NT2/D1 (cell line): Measurements from ENCODE around the gene HS3ST3B1.

Experiments used
- DNase-seq: peaks from one replicate; pipeline ENCODE4 v3.0.0-alpha.2; 2011; ENCODE audit warnings: low read depth, low spot score
- H3K27me3 ChIP-seq: 2 replicates; pipeline ENCODE4 v1.6.0; 2011; ENCODE audit warnings: mild to moderate bottlenecking; ENCODE audit not compliant: insufficient read length, insufficient read depth
- H3K36me3 ChIP-seq: 2 replicates; pipeline ENCODE4 v1.6.1; 2011; ENCODE audit warnings: mild to moderate bottlenecking, low read length, mixed read lengths; ENCODE audit not compliant: insufficient read depth, insufficient read length
- H3K4me1 ChIP-seq: 2 replicates; pipeline ENCODE4 v1.5.1; 2011; ENCODE audit not compliant: insufficient read depth, insufficient read length
- H3K4me3 ChIP-seq: 2 replicates; pipeline ENCODE4 v1.5.1; 2011; ENCODE audit warnings: low read depth; ENCODE audit not compliant: insufficient read length
- H3K9ac ChIP-seq: 2 replicates; pipeline ENCODE4 v1.6.0; 2011; ENCODE audit warnings: low read depth; ENCODE audit not compliant: insufficient read length
- H3K9me3 ChIP-seq: 2 replicates; pipeline ENCODE4 v1.5.1; 2011; ENCODE audit warnings: mild to moderate bottlenecking, low read length; ENCODE audit not compliant: insufficient read depth
- SUZ12 ChIP-seq: IDR thresholded peaks from 2 replicates; pipeline ENCODE4 v1.6.1; 2011; ENCODE audit not compliant: insufficient read length, insufficient read depth; ENCODE audit errors: extremely low read depth
- YY1 ChIP-seq: IDR thresholded peaks from 2 replicates; pipeline ENCODE4 v1.6.1; 2011; ENCODE audit not compliant: insufficient read length, insufficient read depth
- ZNF274 ChIP-seq: IDR thresholded peaks from 2 replicates; pipeline ENCODE4 v1.6.1; 2011; ENCODE audit warnings: mild to moderate bottlenecking, low read depth, low read length

Gene HS3ST3B1

DNA sequence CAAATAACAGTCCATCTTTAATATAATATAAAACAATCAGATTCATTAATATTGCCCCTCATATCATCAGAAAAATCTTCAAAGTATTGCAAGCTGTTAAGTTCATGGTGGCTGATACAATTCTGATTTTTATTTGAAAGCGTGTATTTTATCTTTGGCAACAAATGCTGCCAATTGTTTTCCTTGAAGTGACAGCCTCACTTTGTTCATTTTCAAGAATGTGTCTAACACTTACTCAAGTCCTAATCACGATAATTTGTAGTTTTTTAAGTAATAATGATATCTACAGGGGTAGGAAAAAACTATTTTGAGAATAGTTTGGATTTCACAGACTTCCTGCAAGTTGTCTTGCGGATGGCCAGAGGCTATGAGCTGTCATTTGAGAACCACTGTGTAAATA is 75.8 kb downstream of the HS3ST3B1 start:
- H3K9ac ChIP-seq = no peak overlapping the region
- H3K4me3 ChIP-seq = no peak overlapping the region
- no peak for TF ChIP-seq YY1
- no peak for TF ChIP-seq SUZ12
- TF ChIP-seq ZNF274 = no peak
- H3K27me3 ChIP-seq = no peaks in the 10 kb centered on the region
- DNase-seq = no peak
- no peaks in the 10 kb centered on the region for H3K9me3 ChIP-seq
- no peaks in the 10 kb centered on the region for H3K4me1 ChIP-seq
- no peaks in the 10 kb centered on the region for H3K36me3 ChIP-seq

DNA sequence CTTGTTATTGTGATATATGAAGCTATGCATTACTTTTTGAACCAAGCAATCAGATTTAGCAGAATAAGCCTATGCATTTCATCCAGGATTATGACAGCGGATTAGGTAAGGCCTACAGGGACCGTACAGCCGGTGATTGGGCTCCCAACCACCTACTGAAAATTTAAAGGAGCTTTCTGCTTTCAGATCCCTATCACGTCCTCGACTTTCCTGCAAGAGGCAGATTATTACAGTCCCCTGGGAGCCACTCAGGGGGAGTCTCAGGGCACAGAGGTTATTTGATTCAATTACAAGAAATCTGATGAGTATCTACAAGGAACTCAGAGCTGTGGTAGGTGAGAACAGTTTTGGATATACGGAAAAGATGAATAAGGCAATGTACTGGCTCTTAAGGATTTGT is 80.7 kb downstream of the HS3ST3B1 start:
- Histone ChIP-seq H3K4me1 (no peaks in the 10 kb centered on the region), H3K9me3 (no peaks in the 10 kb centered on the region), H3K9ac (no peak overlapping the region), H3K36me3 (no peaks in the 10 kb centered on the region), H3K27me3 (no peaks in the 10 kb centered on the region), H3K4me3 (no peak overlapping the region)
- no peak for DNase-seq
- TF ChIP-seq YY1 (no peak), ZNF274 (no peak), SUZ12 (no peak)

DNA sequence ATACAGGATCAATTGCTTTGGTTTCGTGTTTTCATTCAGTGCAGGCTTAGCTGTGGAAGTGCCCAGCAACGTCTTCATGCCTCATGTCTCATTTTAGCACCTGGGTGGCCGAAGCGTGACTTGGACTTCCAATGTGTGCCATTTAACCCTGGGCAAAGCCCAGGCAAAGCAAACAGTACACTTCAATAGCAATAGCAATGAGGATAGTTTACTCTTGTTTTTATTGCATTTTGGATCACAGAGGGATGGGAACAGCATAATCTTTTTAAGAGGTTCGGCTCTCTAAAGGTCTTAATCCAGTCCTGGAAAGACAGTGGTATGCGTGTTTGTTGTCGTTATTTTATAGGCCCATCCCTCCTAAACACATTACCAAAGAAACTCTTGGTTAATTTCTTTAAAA is 86.2 kb downstream of the HS3ST3B1 start:
- no peak overlapping the region for H3K9ac ChIP-seq
- H3K36me3 ChIP-seq = no peaks in the 10 kb centered on the region
- H3K27me3 ChIP-seq = no peaks in the 10 kb centered on the region
- no peak overlapping the region for H3K4me3 ChIP-seq
- no peaks in the 10 kb centered on the region for H3K9me3 ChIP-seq
- TF ChIP-seq SUZ12 (no peak), YY1 (no peak), ZNF274 (no peak)
- no peak for DNase-seq
- no peaks in the 10 kb centered on the region for H3K4me1 ChIP-seq

DNA sequence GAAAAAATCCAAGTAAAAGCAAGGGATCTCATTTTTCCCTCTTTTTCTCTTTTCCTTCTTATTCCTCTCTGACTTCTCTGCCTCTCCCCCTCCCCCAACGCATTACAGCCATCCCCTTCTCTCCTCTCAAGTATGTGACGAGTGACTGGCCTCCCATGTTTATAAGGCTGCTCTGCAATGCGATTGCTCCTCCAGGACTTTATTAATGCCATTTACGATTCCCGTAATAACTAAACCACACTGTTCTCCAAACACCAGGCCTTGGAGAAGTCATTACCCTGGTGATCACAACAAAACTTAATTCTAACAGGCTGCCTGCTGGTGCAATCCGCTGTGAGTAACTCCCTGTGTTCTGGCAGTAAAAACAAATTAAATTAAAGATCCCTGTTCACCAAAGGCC is 88.8 kb downstream of the HS3ST3B1 start:
- no peak overlapping the region for H3K9ac ChIP-seq
- H3K4me3 ChIP-seq = no peak overlapping the region
- DNase-seq = no peak
- no peaks in the 10 kb centered on the region for H3K27me3 ChIP-seq
- no peaks in the 10 kb centered on the region for H3K9me3 ChIP-seq
- H3K36me3 ChIP-seq = no peaks in the 10 kb centered on the region
- TF ChIP-seq SUZ12 (no peak), YY1 (no peak), ZNF274 (no peak)
- H3K4me1 ChIP-seq = no peaks in the 10 kb centered on the region

DNA sequence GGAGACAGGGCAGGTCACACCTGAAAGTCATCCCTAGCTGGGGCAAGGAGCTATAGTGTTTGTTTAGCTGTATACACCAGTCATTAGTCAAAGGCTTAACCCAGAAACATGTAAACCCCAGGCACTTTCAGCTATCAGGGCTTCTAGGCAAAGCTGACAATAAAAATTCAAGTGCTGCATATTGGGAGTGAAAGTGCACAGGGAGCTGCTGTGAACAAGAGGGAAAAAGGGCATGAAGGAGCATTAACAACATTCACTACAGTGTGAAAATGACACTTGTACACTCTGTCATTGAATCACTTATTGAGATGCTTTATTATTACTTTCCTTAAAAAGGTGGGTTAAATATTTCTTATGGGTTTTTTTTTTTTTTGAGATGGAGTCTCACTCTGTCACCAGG is 92.8 kb downstream of the HS3ST3B1 start:
- no peak overlapping the region for H3K4me3 ChIP-seq
- no peak for DNase-seq
- H3K27me3 ChIP-seq = no peaks in the 10 kb centered on the region
- no peaks in the 10 kb centered on the region for H3K4me1 ChIP-seq
- H3K9me3 ChIP-seq = no peaks in the 10 kb centered on the region
- TF ChIP-seq ZNF274 = no peak
- TF ChIP-seq SUZ12 = no peak
- no peak for TF ChIP-seq YY1
- no peak overlapping the region for H3K9ac ChIP-seq
- H3K36me3 ChIP-seq = no peaks in the 10 kb centered on the region

DNA sequence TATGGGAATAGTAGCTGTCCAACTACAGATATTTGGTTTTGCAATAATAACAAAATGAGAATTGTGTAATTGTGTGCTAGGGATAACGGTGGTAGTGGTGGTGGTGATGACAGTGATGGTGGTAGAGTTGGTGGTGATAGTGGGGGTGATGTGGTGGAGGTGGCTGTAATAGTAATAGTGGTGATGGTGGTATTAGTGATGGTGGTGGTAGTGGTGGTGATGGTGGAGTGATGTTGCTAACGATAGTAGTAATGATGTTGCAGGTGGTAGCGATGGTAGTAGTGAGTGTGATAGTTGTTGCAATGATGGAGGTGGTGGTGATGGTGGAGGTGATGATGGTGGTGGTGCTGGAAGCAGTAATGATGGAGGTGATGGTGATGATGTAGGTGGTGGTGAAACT is 94.4 kb downstream of the HS3ST3B1 start:
- H3K9me3 ChIP-seq = no peaks in the 10 kb centered on the region
- H3K9ac ChIP-seq = no peak overlapping the region
- DNase-seq = no peak
- no peak overlapping the region for H3K4me3 ChIP-seq
- no peak for TF ChIP-seq ZNF274
- no peak for TF ChIP-seq SUZ12
- TF ChIP-seq YY1 = no peak
- no peaks in the 10 kb centered on the region for H3K4me1 ChIP-seq
- no peaks in the 10 kb centered on the region for H3K27me3 ChIP-seq
- no peaks in the 10 kb centered on the region for H3K36me3 ChIP-seq

DNA sequence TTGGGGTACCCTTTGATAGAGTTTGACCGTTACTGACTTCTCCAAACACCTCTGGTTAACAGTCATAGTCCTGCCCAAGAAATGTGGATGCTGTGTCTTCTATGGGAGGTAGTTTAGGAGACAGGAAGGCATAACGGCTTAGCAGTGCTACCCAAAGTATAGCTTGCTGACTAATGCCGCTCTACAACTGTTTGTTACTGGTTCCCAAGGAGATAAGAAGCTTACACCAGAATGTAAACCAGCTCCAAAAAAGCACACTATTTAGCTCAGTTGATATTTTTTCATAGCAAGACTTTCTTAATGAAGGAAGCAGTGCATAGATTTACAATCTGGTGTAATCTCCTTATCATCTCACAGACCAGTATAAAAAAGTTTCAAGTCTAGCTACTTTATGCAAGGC is 95.7 kb downstream of the HS3ST3B1 start:
- Histone ChIP-seq H3K4me1 (no peaks in the 10 kb centered on the region), H3K27me3 (no peaks in the 10 kb centered on the region), H3K36me3 (no peaks in the 10 kb centered on the region), H3K9ac (no peak overlapping the region), H3K4me3 (no peak overlapping the region), H3K9me3 (peaks cover 3% of the 10 kb centered on the region; the same call in 1 of the 2 replicates)
- TF ChIP-seq SUZ12 (no peak), ZNF274 (no peak), YY1 (no peak)
- DNase-seq = no peak

DNA sequence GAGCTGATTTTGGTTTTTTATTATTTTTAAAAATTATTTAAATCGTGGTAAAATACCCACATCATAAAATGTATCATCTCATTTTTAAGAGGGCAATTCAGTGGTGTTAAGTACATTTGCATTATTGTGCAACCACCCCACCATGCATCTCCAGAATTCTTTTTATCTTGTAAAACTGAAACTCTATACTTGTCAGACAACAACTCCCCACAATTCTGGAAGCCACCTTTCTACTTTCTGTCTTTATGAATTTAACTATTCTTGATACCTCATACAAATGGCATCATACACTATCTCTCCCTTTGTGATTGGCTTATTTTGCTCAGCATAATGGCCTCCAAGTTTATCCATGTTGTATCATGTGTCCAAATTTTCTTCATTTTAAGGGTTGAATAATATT is 97.9 kb downstream of the HS3ST3B1 start:
- Histone ChIP-seq H3K4me3 (no peak overlapping the region), H3K27me3 (no peaks in the 10 kb centered on the region), H3K36me3 (no peaks in the 10 kb centered on the region), H3K9me3 (peaks cover 20% of the 10 kb centered on the region; the same call in 1 of the 2 replicates), H3K9ac (no peak overlapping the region), H3K4me1 (peaks cover 2% of the 10 kb centered on the region)
- no peak for DNase-seq
- no peak for TF ChIP-seq ZNF274
- no peak for TF ChIP-seq SUZ12
- no peak for TF ChIP-seq YY1
